Neural cell (in vitro differentiated cells): ENCODE data around the gene PTPRD.

Experiments
- EP300 ChIP-seq: fragments of 450-650 bp; conservative IDR thresholded peaks from 2 replicates; pipeline ENCODE4 v1.6.1; 2014; ENCODE audit warnings: antibody characterized with exemption, mild to moderate bottlenecking, moderate library complexity; ENCODE audit not compliant: poor library complexity, severe bottlenecking
- EZH2 ChIP-seq: fragments of 200-600, 300-800 bp; shearing (Covaris generic), sonication (generic); IDR thresholded peaks from 2 replicates; pipeline ENCODE4 v1.6.1; 2014; ENCODE audit warnings: antibody characterized with exemption, low read length, borderline replicate concordance, mild to moderate bottlenecking; ENCODE audit not compliant: insufficient read depth, poor library complexity, severe bottlenecking
- POLR2AphosphoS5 ChIP-seq: IDR thresholded peaks from 2 replicates; pipeline ENCODE4 v1.6.1; 2012
- RAD21 ChIP-seq: fragments of 450-650 bp; conservative IDR thresholded peaks from 2 replicates; pipeline ENCODE4 v1.6.1; 2014; ENCODE audit warnings: antibody characterized with exemption, mild to moderate bottlenecking, moderate library complexity
- TAF1 ChIP-seq: IDR thresholded peaks from 2 replicates; pipeline ENCODE4 v1.6.1; 2012; ENCODE audit warnings: low read depth
- TF ChIP-seq, protein P1 (sequence below): fragments of 450-650 bp; IDR thresholded peaks from 2 replicates; pipeline ENCODE4 v1.5.1; 2014; ENCODE audit warnings: antibody characterized with exemption, mild to moderate bottlenecking, moderate library complexity; ENCODE audit not compliant: poor library complexity, severe bottlenecking

DNA sequence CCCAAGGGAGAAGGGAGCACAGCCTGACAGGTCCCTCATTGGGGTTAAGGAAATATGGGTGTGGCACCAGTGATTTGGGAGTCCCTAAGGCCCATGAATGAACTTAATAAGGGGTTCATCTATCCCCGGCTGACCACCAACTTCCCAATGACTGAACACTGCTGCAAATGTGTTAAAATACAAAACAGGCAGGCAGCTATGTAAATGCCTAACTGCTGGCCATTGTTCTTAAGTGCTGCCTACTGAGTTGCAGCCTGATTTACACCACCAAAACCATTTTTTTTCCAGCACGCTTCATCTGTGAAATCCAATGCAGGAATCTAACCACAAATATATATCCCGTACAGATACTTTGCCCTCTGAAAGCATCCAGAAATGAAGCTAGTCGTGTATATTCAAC lies 478.5 kb downstream of the PTPRD start:
- TF ChIP-seq, protein P1, sequence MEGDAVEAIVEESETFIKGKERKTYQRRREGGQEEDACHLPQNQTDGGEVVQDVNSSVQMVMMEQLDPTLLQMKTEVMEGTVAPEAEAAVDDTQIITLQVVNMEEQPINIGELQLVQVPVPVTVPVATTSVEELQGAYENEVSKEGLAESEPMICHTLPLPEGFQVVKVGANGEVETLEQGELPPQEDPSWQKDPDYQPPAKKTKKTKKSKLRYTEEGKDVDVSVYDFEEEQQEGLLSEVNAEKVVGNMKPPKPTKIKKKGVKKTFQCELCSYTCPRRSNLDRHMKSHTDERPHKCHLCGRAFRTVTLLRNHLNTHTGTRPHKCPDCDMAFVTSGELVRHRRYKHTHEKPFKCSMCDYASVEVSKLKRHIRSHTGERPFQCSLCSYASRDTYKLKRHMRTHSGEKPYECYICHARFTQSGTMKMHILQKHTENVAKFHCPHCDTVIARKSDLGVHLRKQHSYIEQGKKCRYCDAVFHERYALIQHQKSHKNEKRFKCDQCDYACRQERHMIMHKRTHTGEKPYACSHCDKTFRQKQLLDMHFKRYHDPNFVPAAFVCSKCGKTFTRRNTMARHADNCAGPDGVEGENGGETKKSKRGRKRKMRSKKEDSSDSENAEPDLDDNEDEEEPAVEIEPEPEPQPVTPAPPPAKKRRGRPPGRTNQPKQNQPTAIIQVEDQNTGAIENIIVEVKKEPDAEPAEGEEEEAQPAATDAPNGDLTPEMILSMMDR, result no peak
- TF ChIP-seq POLR2AphosphoS5 (no peak), EZH2 (no peak), RAD21 (no peak), EP300 (no peak), TAF1 (no peak)
